Measurements from ENCODE around the gene TBCD. TPM values are rescaled to one million over a fixed set of nuclear protein-coding genes. Genes with fewer than 3 reads are reported as not detected.
"Not testable (repeated sequence)": the region's sequence is repeated elsewhere in the genome, so short reads cannot be mapped to it uniquely, and the experiment has no call there.

Gene TBCD
- total RNA-seq, 2 donors from 2014 or later: 64.0 to 123 TPM

- H3K36me3 ChIP-seq: no peaks in the 10 kb centered on the region
- DNase-seq (ENCODE audit: low spot score): no peak
- no peak overlapping the region for H3K27ac ChIP-seq
- H3K9me3 ChIP-seq: no peaks in the 10 kb centered on the region
- intact Hi-C loops (cut with DNase I): loop anchor here (5.0 kb wide), 1 partner anchor 136 kb away; no protein-coding TSS in a partner anchor
- H3K27me3 ChIP-seq (replicated peaks; ENCODE audit: insufficient read depth): no peaks in the 10 kb centered on the region
- no peak for TF ChIP-seq POLR2AphosphoS5 (IDR thresholded peaks at IDR 0.05)
- TF ChIP-seq POLR2A (IDR thresholded peaks at IDR 0.05): no peak
- no peak for TF ChIP-seq CTCF (IDR thresholded peaks at IDR 0.05)
- no peak overlapping the region for H3K4me3 ChIP-seq
- 78% methylated on average over 26 of the region's 27 CpGs for WGBS
- H3K4me1 ChIP-seq (replicated peaks): no peaks in the 10 kb centered on the region
Observed at GRCh38 chr17:82780971-82781893, 29.4 kb downstream of the TBCD start.

- peaks cover under 1% of the 10 kb centered on the region for H3K4me1 ChIP-seq (replicated peaks)
- H3K9me3 ChIP-seq: no peaks in the 10 kb centered on the region
- peak overlapping the region; percentile 8 to 35 for H3K27ac ChIP-seq
- 16% methylated on average over 8 of the region's 8 CpGs for WGBS
- no peaks in the 10 kb centered on the region for H3K27me3 ChIP-seq (replicated peaks; ENCODE audit: insufficient read depth)
- DNase-seq (ENCODE audit: low spot score): peak; percentile 86
- no peaks in the 10 kb centered on the region for H3K36me3 ChIP-seq
- H3K4me3 ChIP-seq: no peak overlapping the region
- intact Hi-C loops (cut with DNase I): loop anchor here (5.0 kb wide), 1 partner anchor 135 kb away; no protein-coding TSS in a partner anchor
- peak; percentile 37 for TF ChIP-seq POLR2A (IDR thresholded peaks at IDR 0.05)
- peak; percentile 98 to 99 (median 99) for TF ChIP-seq CTCF (IDR thresholded peaks at IDR 0.05)
- TF ChIP-seq POLR2AphosphoS5 (IDR thresholded peaks at IDR 0.05): peak; percentile 82
Observed at GRCh38 chr17:82781894-82782274, 30.0 kb downstream of the TBCD start.

- Histone ChIP-seq H3K27ac (no peak overlapping the region), H3K9me3 (no peaks in the 10 kb centered on the region), H3K4me1 (replicated peaks) (peaks cover 2% of the 10 kb centered on the region), H3K36me3 (no peaks in the 10 kb centered on the region), H3K4me3 (no peak overlapping the region), H3K27me3 (replicated peaks; ENCODE audit: insufficient read depth) (no peaks in the 10 kb centered on the region)
- 84% methylated on average over 42 of the region's 42 CpGs for WGBS
- intact Hi-C loops (cut with DNase I): loop anchor here (5.0 kb wide), 1 partner anchor 135 kb away; no protein-coding TSS in a partner anchor
- no peak for DNase-seq (ENCODE audit: low spot score)
- no peak for TF ChIP-seq POLR2A (IDR thresholded peaks at IDR 0.05)
- no peak for TF ChIP-seq POLR2AphosphoS5 (IDR thresholded peaks at IDR 0.05)
- TF ChIP-seq CTCF (IDR thresholded peaks at IDR 0.05): no peak
Observed at GRCh38 chr17:82782657-82783207, 30.9 kb downstream of the TBCD start.

GRCh38 chr17:82783498-82783897 is 31.6 kb downstream of the TBCD start:
- WGBS: 92% methylated on average over 18 of the region's 18 CpGs
- TF ChIP-seq CTCF (IDR thresholded peaks at IDR 0.05): no peak
- TF ChIP-seq POLR2A (IDR thresholded peaks at IDR 0.05): no peak
- TF ChIP-seq POLR2AphosphoS5 (IDR thresholded peaks at IDR 0.05): no peak
- DNase-seq (ENCODE audit: low spot score): no peak
- Histone ChIP-seq H3K4me1 (replicated peaks) (peaks cover 2% of the 10 kb centered on the region), H3K9me3 (no peaks in the 10 kb centered on the region), H3K36me3 (no peaks in the 10 kb centered on the region), H3K27ac (no peak overlapping the region), H3K27me3 (replicated peaks; ENCODE audit: insufficient read depth) (no peaks in the 10 kb centered on the region), H3K4me3 (no peak overlapping the region)
- intact Hi-C loops (cut with DNase I): loop anchor here (5.0 kb wide), 1 partner anchor 134 kb away; no protein-coding TSS in a partner anchor

GRCh38 chr17:82785581-82785980 is 33.7 kb downstream of the TBCD start:
- WGBS: 94% methylated on average over 10 of the region's 16 CpGs
- H3K27ac ChIP-seq; intact Hi-C loops (cut with DNase I); H3K36me3 ChIP-seq; DNase-seq (ENCODE audit: low spot score); H3K9me3 ChIP-seq; H3K4me1 ChIP-seq (replicated peaks); H3K4me3 ChIP-seq; H3K27me3 ChIP-seq (replicated peaks; ENCODE audit: insufficient read depth): not testable (repeated sequence)
